KBM-7 (cell line): Measurements from ENCODE around the gene SNX6.
A peak's percentile ranks its signal among the peaks of the same experiment; 100 is the strongest.
"Not testable (repeated sequence)": the region's sequence is repeated elsewhere in the genome, so short reads cannot be mapped to it uniquely, and the experiment has no call there.

Experiments used
- DNase-seq: peaks from one replicate; pipeline ENCODE4 v3.0.0-alpha.2; 2015
- in situ Hi-C: fragments of 300-500 bp; cut with MboI; formaldehyde crosslinking; loops from 2 replicates; pipeline ENCODE4 v1.14.3; 2020; ENCODE audit warnings: low sequenced_read_pairs, low pct_unique_long_range_greater_than_20kb, mixed read lengths

SNX6 gene

DNA sequence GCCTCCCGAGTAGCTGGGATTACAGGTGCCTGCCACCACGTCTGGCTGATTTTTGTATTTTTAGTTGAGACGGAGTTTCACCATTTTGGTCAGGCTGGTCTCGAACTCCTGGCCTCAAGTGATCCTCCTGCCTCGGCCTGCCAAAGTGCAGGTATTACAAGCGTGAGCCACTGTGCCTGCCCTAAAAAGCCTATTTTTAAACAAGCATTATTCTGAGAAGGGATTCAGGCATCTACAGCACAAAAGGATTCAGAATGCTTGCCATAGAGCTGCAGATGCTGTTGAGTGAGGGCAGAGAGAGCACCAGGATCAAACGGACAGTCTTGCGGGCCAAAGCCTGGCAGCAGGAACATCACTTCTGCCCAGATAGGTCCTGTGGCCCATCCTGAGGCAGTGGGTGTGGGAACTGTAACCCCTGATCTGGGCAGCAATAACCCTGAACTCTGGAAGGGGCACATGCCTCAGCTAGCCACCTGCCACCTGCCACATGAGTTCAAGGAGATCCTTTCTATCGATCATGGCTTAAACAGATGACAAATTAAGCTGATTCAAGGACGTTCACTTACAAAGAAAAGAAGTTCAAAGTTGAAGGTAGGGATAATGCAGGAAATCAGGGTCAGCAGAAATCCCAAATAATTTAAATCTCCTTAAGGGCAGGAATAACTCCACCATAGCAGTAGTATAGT is 16.8 kb upstream of the SNX6 start:
- DNase-seq = no peak
- in situ Hi-C loops = no loop called here

DNA sequence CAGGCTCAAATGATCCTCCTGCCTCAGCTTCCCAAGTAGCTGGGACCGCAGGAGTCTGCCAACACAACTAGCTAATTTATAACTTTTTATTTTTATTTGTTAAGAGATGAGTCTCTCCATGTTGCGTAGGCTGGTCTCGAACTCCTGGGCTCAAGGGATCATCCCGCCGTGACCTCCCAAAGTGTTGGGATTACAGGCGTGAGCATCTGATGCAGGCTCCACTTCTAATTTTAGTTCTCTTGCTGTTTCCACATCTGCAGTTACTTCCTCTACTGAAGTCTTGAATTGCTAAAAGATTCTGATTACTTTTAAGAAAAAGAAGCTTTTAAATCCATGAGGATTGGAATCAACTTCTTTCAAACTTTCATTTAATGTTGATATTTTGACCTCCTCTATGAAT is 13.4 kb upstream of the SNX6 start:
- no peak for DNase-seq
- in situ Hi-C loops = no loop called here

DNA sequence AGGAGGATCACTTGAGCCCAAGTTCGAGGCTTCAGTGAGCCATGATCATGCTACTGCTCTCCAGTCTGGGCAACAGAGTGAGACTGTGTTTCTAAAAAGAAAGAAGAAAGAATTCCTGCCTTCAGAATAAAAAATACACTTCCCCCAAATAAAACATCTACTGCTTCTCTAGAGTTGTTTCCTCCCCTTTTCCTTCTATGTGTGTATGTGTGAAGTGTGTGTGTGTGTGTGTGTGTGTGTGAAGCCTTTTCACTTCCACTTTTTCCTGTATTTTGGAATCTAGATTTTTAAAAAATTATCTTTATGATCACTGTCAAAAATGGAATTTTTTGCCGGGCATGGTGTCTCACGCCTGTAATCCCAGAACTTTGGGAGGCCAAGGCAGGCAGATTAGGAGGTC is 12.6 kb upstream of the SNX6 start:
- no peak for DNase-seq
- in situ Hi-C loops = no loop called here

DNA sequence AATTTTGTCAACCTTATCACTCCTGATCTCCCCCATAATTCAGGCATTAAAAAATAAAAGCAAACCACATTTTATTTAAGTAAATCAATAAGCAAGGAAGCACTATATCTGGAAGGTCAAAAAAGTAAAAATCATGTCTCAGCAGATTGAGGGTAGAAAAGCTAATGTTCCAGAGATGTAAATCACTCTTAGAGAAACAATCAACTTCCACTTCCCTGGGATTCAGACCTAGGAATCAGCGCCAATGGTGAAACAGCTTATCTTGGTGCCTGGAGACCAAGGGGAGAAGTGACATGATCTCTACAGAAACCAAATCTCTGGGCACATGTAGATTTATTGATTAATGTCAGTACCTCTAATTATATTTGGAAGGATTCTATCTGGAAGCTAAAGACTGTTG is 10.9 kb upstream of the SNX6 start:
- no peak for DNase-seq
- in situ Hi-C loops = no loop called here

DNA sequence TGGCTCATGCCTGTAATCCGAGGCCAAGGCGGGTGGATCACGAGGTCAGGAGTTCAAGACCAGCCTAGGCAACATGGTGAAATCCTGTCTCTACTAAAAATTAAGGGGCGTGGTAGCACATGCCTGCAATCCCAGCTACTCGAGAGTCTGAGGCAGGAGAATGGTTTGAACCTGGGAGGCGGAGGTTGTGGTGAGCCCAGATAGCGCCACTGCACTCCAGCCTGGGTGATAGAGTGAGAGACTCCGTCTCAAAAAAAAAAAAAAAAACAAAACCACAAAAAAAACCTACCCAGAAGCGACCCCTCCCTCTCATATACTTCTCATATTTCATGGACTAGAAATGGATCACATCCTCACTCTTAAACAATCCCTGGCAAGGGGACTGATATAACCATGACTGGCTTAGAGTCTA is 4.4 kb upstream of the SNX6 start:
- in situ Hi-C loops = not testable (repeated sequence)
- peak; percentile 20 for DNase-seq

DNA sequence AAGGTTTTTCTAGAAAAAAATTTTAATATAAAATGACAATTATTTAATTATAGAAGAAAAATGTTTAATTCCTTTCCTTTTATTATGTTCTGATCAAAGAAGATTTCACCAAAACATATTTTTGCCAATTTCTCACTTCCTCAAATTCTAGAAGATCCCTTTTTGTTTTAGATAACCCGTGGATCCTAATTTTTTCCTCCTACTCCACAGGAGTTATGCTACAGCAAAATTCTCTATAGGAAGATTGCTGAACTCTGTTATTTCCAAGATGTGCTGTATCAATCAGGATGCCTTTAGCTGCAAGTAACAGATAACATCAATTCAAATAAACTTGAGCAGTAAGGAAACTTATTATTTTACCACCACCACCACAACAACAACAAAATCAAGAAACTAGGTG is 3.8 kb upstream of the SNX6 start:
- in situ Hi-C loops = no loop called here
- DNase-seq = no peak

DNA sequence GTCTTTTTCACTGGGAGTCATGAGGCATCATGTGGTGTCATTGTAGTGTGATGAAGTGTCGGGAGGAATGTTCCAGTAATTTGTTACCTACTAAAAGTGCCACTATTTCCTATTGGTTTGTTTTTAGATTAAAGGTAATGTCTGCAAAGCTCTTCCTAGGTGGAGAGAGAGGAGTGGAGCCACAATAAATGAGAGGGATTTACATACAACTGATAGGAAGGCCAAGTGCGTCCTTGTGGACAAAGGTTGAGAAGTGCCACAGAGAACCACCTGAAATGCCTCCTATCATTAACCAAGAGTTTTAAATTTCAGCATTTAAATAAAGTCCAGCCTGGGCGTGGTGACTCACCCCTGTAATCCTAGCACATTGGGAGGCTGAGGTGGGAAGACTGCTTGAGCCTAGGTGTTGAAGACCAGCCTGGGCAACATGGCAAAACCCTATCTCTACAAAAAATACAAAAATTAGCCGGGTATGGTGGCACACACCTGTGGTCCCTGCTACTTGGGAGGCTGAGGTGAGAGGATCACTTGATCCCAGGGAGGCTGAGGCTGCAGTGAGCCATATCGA is 2.5 kb upstream of the SNX6 start:
- in situ Hi-C loops = no loop called here
- DNase-seq = no peak

DNA sequence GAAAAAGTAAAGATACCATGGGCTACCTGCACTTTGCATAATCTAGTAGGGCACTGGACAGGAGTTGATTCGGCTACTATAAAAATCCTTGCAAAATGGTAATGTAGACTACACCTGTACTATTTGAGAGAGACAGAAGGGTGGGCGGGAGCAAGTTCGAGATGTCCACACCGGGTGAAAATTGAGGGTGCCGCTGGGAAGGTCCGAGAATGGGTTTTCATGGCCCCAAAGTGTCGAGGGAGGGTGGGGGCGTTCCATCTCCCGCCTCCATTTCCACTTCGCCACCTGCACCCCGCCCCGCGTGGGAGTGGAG is 648 bp downstream of the SNX6 start:
- in situ Hi-C loops = no loop called here
- no peak for DNase-seq

DNA sequence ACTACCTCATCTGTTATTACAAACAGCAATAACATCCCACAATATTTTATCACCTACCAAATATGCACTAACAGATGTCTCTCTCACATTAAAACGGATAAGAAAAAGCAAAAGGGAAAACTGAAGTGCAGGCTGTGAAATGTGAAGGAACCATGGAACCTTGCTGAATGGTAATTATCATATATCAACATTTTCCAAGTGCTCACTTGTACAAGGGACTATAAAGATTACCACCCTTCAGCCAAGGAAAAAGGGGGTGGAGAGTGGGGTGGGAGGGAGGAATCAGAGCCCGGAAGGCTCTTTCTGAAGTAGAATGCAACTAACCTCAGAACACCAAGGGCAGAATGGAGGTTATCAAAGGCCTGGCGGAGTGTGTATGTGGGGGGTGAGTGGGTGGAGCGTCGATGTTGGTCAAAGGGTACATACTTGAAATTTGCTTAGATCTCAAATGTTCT is 1.2 kb downstream of the SNX6 start:
- peak; percentile 17 for DNase-seq
- in situ Hi-C loops = no loop called here

DNA sequence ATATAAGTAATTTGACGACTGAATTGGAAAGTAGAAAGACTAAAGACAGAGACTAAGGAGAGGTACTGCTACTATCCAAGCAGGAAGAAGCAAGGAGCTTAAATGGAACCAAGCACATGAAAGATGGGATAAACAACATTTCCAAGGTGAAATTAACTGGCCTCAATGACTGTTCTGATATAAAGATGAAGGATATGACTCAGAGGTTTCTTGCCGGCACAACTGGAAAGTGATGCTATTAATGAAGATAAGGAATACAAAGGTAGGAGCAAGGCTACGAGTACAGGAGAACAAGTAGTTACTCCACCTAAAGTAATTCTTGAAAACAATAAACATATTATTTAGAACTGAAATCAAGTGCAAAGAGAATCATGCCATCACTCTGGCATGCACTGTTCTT is 6.4 kb downstream of the SNX6 start:
- no peak for DNase-seq
- in situ Hi-C loops = no loop called here

DNA sequence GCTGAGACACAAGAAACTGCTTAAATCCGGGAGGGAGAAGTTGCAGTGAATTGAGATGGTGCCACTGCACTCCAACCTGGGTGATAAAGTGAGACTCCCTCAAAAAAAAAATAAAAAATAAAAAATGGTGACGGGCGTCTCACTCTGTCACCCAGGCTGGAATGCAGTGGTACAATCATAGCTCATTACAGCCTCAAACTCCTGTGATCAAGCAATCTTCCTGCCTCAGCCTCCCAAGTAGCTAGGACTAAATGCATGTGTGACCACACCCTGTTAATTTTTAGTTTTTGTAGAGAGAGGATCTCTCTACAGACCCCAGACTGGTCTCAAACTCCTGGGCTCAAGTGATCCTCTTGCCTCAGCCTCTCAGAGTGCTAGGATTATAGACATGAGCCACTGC is 9.1 kb downstream of the SNX6 start:
- DNase-seq = no peak
- in situ Hi-C loops = no loop called here

DNA sequence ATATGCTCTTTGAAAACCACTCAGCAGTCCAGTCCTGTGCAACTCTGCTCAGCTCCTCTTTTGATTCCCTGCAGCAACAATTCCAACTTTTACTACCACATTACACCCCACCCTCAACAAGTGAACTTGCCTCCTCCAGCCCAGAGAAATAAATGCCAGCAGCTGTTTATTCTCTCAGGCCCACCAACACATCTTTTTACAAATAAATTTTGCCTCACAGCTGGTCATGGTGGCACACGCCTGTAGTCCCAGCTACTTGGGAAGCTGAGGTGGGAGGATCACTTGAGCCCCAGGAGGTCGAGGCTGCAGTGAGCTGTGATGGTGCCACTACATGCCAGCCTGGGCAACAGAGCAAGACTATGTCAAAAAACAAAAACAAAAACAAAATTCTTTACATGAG is 9.8 kb downstream of the SNX6 start:
- in situ Hi-C loops = no loop called here
- DNase-seq = no peak

DNA sequence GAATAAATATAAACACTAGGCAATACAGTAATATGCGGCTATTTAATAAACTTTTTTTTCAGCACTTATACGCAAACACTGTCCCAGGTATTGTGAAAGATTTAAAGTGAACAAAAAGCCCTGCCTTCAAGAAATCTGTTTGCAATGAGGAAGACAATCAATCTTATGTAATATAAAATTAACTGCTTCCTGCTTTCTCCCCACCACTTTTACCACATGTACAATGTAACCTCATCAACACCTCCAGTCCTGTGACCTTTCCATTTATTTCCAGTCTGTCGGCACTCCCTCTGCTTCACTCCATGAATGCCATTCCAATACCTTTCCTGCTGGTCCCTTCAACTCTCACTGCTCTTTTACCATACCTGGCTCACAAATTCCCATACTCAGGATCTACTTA is 10.5 kb downstream of the SNX6 start:
- in situ Hi-C loops = no loop called here
- DNase-seq = peak; percentile 45

DNA sequence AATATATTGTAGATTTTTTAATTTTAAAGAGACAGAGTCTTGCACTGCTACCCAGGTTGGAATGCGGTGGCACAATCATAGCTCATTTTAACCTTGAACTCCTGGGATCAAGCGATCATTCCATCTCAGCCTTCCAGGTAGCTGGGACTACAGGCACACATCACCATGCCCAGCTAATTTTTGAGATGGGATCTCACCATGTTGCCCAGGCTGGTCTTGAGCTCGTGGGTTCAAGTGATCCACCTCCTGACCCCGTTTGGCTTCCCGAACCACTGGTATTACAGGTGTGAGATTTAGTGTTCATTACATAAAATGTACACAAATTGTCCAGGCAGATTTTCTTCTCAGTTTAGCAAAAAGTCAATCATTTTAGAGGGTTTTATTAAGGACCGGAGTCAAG is 13.6 kb downstream of the SNX6 start:
- in situ Hi-C loops = no loop called here
- DNase-seq = no peak

DNA sequence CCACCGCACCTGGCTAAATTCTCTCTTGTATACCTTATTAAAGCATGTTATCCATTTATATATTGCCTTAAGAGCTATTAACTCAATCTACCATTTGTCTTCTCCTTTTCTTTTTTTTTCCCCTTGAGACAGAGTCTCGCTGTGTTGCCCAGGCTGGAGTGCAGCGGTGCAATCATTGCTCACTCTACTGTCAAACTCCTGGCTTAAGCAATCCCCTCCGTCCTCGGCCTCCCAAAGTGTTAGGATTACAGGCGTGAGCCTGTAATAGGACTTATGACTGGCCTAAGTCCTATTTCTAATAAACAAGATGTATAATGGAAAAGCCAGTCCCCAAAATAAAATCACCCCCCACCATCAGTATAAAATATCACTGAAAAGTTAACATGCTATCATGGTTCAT is 14.4 kb downstream of the SNX6 start:
- in situ Hi-C loops = no loop called here
- no peak for DNase-seq

DNA sequence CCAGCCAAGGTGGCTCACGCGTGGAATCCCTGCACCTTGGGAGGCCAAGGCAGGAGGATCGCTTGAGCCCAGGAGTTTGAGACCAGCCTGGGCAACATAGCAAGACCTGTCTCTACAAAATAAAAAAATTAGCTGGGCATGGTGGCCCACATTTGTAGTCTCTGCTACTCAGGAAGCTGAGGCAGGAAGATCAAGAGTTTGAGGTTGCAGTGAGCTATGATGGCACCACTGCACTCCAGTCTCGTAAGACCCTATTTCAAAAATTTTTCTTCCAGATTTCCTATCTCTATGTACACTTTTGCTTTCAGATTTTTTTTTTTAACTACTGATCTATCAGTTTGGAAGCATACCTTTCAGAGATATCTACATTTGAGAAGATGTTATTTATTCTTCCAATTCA is 15.3 kb downstream of the SNX6 start:
- in situ Hi-C loops = no loop called here
- DNase-seq = no peak

DNA sequence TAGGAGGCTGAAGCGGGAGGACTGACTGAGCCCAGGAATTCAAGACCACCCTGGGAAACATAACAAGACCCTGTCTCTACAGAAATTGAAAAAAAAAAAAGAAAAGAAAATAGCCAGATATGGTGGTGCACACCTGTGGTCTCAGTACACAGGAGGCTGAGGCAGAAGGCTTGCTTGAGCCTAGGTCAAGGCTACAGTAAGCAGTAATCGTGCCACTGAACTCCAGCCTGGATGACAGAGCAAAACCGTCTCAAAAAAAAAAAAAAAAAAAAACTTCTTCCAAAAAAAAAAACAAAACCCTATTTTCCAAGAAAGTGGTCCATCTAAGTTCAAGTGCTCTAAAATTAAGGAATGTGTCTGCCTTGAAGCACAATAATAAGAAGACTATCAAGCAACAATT is 19.8 kb downstream of the SNX6 start:
- no peak for DNase-seq
- in situ Hi-C loops = no loop called here

DNA sequence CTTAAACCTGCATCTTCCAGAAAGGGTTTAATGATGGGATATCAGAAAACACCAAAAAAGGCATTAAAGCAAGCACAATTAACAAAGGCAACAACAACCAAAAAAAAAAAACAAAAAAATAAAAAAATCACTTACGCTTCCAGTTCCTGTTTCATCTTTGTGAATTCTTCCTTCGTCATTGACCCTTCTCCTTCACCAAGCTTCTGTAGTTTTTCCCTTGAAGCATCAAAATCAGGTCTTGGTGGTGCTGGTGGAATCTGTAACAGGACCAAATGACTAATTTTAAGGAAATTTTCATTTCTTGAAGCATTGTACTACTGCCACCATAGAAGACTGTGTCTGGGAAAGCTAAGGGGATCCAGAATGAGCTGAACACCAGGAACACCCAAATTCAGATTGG is 24.5 kb downstream of the SNX6 start:
- DNase-seq = no peak
- in situ Hi-C loops = no loop called here

DNA sequence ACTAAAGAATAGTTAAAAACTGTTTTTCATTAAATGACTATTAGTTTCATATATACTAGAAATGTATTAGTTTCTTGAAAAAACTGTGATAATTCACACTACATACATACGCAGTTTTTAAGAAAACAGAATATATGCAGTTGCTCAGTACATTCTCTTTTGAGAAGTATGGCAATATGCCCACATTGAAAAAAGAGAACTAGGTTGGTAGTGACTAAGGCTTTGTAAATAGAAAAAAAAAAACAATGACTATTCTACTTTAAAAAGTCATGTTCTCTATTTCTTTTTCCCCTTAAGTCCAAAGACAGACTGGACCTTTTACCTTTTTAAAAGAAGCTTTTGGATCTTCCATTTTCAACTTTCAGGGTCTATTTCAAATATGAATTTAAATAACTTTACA is 25.0 kb downstream of the SNX6 start:
- in situ Hi-C loops = no loop called here

DNA sequence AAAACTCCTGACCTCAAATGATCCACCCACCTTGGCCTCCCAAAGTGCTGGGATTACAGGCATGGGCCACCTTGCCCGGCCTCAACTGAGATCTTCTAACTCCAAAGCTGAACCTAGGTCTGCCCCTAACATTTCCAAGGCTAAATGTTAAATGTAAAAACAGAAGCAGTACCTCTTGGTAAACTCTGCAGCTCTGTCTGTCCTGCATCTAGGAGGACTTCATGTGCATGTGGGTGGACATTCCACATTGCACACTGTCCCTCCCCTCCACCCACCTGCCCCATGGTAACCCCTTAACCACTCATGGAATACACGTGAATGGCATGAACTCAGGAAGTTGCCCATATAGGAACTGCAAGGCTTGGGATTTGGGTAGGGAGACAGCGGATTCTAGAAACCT is 33.1 kb downstream of the SNX6 start:
- in situ Hi-C loops = no loop called here
- DNase-seq = no peak

More for the DNA sequence above, 25.0 kb downstream of the SNX6 start:
- peak; percentile 20 for DNase-seq

DNA sequence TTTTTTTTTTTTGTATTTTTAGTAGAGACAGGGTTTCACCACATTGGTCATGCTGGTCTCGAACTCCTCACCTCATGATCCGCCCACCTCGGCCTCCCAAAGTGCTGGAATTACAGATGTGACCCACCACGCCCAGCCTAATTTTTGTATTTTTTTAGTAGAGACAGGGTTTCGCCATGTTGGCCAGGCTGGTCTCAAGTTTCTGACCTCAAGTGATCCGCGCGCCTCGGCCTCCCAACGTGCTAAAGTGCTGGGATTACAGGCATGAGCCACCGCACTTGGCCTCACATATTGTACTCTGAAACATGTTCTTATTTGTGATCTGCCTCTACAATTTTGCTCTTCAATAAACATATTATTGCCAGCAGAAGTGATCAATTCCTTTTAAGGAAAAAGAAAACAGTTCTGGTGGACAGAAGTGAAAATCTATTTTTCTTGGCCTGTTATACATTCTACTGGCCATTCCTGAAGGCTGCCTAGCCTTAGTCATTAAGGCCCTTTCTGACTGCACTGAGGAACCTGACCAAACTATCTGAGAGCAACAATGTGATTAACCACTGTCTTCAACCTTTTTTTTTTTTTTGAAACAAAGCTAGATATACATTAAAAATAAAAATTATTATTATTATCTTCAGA is 36.1 kb downstream of the SNX6 start:
- in situ Hi-C loops = no loop called here
- DNase-seq = no peak
